Measurements from ENCODE around the gene KLHL3. TPM values are rescaled to one million over a fixed set of nuclear protein-coding genes. Genes with fewer than 3 reads are reported as not detected.

The KLHL3 gene
- polyA plus RNA-seq, 1 donor = 4.0 TPM

DNA sequence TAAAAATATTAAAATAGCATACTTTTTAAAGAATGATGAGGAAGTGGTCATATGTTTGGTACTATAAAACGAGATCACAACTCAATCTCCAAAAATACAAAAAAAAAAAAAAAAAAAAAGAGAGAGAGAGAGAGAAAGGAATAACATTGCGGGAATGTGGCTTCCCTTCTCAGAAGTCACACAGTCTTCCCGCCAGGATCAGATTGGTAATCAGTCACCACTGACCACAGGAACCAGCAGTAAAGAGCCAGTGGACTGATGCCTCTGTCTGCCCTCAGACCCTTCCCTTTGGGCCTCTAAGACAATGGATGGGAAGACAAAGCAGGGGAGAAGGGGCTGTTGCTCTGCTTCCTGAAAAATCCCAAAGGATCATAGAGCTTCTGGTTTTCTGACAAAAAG is 104.9 kb downstream of the KLHL3 start:
- DNase-seq = no peak

DNA sequence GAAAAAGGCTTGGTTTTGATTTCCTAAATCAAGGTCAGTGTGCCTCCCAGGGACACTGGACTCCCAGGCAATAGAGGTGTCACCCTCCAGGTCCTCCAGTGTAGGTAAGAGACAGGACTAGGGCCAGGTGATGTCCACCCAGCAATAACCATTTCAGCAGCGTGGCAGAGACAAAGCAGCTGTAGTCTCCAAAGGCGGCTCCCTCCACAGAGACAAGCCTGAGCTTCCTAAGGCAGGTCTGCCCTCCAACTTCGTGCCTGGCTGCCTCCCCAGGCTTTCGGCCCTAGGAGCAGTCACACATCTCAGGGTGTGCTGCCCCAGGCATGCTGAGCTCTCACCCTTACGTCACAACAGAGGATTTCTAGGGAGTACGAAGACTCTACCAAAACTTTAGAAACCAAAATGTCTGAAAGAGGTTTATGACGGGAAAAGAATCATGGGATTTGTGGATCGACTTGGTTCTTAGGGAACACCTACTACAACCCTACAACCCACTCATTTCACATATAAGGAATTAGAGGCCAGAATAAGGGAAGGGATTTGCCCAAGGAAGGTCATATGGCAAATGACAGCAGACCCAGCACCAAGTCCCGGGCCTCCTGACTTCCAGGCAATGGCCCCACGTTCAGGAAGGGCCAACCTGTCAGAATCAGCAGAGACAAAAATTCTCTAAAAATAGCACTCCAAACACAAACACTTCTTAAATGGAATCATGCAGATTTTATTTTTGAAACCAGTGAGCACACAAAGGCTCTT is 105.5 kb downstream of the KLHL3 start:
- DNase-seq = no peak

DNA sequence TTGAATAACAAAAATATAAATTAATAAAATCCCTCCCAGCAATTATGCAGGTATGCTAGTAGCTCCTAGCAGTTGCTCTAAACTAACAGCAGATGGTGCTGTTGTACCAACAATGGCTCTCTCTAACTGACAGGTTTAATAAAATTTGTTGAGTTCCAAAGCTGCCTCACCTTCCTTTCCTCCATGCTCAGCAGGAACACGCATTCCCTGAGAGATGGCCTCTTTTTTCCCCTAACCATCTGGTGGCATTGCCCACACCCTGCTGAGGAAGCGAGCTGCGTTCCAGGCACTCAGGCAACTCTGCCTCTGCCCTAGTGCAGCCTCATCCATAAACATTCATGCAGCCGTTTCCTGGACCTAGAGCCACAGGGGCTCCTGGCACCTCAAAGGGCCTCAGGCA is 106.2 kb downstream of the KLHL3 start:
- peak; percentile 28 for DNase-seq

DNA sequence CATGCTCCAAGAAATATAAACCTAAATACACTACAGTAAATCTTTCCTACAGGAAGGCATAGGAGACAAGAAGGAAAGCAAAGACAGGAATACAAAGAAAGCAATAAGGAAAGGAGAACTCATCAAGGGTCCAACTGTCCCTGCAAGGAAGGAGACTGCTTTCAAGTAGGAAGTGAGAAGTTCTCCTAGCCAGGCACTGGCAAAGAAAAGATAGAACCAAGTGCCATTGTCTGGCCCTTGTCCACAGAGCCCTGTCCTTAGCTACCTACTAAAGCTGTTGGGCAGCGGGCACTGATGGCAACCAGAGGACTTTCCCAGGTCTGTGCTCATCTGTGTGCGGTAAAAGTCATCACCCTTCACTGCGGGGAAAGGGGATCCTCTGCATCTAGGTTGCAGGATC is 108.2 kb downstream of the KLHL3 start:
- DNase-seq = no peak

DNA sequence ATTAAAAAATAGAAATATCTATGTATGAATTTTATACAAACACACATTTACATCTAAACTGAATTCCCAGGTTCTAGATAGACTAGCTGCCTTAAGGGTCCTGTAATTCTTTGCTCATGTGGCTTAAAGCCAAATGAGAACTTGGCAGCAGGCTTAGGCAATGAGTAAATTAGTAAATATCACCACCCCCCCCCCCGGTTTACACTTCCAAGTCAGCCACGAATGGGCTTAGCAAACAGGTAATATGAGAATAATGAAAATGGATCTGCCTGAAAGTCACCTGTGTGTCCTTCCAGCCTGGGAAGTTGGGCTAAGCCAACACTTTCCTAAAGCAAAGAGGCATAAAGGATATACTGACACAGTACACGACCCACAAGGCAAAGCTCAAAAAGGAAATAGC is 108.6 kb downstream of the KLHL3 start:
- no peak for DNase-seq

DNA sequence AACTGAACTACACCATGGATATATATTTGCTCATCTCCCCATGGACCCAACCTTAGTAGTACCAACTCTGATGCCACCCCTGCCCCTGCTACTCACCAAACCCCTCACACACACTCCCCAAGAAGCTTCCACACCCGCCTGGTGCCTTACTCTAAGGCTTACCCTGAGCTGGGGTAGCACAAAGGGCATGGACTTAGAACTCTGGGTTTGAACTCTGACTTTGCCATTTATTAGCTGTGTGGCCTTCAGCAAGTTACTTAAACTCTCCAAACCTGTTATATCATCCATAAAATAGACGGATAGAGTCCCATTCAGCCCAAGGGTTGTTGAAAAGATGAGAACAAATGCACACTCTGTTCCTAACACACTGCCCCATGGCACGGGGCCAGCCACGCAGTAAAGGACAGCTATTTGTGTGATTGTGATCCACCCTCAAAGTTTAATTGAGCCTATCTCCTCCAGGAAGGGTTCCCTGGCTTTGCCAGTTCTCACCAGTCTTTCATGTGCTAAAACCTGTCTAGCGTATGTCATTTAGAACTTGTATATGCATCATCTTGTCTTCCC is 111.0 kb downstream of the KLHL3 start:
- DNase-seq = no peak

GRCh38 chr5:137622850-137623249 is 113.0 kb downstream of the KLHL3 start:
- DNase-seq = peak; percentile 18

DNA sequence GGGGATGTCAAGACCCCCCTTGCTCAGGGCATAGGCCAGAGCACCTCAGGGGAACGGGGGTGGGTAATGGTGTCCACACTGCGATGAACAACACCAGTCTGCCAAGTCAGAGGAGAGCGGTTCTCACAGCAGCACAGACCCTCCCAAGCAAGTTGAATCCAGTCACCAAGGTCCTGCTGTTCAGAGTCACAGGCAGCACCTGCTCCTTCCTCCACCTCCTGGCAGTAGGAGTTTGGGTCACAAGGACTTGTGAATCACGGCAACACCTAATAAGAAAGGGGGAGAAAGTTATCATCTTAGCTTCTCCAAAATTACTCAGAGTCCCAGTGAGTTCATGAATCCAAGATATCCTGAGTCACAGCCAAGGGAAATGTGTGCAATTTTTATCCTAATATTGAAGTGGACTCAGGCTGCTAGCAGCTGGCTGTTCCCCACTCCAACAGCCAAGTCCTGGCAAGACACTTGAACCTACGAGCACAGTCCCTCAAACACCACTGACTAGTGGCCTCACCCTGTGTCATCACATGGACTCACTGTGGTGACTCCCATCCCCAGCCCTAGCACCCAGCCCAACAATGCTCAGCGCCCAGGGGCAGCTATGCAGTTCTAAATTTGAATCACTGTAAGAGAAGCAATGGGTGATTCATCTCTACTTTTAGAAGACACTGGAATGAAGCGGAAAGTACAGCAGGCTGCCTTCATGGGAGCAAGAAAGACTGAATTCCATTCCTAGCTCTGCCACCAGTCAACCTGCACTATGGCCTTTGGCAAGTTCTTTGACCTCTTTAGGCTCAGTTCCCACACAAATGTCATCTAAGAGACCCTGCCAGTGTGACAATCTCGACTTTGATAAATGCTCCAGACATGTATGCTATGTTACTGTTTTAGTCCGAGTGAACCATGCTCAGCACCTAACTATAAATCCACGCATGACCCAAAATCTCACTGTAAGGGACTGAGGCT is 113.7 kb downstream of the KLHL3 start:
- DNase-seq = no peak

- DNase-seq = no peak
Measured at GRCh38 chr5:137621306-137621705, 114.6 kb downstream of the KLHL3 start.

DNA sequence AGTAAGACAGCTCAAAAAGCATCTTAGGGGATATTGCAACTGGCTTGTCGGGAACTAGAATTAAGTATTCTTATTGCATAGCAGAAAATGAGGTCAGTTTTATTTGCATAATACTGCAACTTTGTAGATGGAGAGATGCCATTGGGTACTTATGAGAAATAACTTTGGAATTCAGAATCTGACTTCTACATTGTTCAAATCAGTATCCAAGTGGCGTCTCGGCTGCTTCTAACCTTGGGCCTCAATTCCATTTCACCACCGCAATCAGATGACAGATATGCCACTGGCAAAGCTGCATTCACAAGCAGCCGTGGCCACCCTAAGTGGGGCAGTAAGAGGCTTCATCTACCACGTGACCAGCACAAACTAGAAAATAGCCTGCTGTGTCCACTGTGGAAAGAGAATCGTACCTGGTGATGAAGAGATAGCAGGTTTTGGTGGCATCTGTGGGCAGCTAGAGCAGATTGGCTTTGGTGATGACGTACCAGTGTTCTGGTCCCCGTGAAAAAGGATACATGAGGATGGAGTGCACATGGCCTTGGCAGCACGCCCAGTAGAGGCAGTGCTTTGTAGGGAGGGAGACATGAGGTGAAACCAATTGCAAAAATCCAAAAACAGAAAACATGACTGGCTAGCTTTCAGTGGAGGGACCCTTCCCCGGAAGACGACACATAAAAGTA is 116.6 kb downstream of the KLHL3 start:
- peak; percentile 23 for DNase-seq

DNA sequence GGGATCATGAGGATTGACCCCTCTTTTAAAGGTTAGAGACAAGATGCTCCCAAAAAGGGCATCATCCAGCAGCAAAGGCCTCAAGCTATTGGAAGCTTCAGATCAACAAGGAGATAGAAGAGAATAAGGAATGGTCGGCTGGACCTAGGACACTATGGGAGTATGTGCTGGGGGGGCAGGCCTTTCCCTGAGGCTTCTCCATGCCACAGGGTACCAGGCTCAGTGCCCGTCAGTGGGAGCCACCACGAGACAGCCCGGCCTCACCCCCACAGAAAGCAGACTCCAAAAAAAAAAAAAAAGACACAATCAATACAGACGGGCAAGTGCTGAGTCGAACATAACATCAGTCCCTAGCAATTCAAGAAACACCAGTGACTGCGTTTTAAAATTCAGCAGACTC is 117.4 kb downstream of the KLHL3 start:
- DNase-seq = no peak

DNA sequence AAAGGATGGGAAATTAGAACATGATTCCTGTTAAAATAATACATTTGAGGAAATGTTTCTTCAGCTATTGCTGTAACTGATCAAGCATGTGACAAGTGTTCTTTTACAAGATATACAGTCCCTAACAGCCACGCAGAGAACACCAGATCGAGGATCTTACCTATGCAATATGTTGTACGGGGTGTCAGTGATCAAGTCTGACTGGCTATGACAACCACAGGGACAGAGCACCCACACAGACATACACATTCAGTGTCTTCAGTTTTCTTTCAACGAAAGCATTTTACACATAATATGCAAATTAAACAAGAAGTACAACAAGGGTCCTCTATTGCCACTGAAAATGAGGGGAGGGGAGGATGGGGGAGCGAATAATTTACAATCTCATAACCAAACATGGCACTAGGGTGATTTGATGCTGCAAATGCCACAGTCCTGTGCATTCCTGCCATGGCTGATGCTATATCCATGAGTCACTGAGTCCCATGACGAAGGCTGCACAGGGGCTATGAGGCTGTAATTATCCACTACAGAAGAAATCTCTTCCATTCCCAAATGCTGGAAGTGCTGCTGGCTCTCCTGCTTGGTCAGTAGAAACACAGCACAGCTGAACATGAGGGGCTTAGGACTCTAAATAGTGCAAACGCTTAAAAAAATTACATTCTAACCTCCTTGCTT is 118.2 kb downstream of the KLHL3 start:
- no peak for DNase-seq

DNA sequence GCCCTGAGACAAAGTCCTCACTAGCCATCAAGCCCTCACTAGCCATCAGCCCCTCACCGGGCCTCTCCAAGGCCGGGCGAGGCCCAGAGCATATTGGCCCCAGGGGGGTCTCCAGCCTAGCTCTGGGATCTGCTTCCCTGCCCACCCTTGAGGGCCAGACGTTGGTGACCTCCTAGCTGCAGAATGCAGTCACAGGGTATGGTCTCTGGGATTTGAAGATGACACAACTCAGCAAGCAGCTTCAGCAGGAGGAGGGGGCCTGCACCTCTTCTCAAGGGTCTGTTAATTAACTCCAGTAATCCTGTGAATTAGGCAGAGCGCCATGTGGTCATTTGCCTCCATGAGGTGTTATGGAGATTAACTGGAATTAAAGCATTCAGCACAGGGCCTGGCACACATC is 119.8 kb downstream of the KLHL3 start:
- no peak for DNase-seq

GRCh38 chr5:137615171-137615775 is 120.6 kb downstream of the KLHL3 start:
- DNase-seq = no peak

GRCh38 chr5:137613554-137614265 is 122.2 kb downstream of the KLHL3 start:
- DNase-seq = no peak

DNA sequence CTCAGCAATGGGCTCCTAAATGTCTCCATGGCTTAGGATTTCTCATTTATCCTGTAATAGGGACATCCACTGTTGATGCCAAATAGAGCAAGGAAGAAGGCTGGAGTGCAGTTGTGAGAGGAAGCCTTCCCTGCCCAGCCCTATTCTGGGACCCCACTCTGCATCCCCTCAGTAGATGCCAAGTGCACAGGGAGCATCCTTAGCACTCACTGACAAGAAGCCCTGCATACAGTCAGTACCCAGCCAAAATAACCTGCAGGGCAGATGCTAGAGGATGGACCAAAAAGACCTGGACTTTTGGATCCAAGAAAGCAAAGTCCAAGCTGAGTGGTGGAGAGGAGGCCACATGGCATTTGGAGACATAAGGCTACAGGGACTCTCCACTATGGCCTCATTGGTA is 123.3 kb downstream of the KLHL3 start:
- no peak for DNase-seq

DNA sequence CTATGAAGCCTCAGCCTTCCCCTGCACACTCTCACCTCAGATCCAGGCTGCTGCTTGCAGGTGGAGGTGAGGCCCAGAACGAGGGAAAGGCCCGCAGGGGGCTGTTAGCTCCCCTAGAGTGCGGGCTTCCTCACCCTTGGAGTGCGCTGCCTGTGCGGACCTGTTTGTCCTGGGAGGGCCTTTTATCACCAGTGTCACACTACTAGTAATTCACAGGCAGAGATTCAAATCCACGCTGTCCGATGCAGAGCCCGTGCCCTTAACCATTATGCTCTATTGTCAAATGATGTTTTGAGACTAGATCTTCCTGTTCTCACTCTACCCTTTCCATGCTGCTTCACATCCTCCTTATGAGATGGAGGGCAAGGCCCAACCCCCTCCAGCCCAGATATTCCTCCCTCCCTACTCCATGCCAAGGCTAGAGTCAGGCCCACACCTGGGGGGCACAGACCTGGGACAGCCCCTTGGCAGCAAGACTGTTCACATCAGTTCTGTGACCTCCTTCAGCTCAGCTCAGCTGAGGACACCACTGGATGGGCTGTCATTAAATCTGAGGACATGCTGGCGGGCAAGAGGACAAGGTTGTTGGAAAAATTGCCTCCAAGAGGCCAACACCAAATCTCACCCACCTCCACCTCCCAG is 124.0 kb downstream of the KLHL3 start:
- DNase-seq = no peak

DNA sequence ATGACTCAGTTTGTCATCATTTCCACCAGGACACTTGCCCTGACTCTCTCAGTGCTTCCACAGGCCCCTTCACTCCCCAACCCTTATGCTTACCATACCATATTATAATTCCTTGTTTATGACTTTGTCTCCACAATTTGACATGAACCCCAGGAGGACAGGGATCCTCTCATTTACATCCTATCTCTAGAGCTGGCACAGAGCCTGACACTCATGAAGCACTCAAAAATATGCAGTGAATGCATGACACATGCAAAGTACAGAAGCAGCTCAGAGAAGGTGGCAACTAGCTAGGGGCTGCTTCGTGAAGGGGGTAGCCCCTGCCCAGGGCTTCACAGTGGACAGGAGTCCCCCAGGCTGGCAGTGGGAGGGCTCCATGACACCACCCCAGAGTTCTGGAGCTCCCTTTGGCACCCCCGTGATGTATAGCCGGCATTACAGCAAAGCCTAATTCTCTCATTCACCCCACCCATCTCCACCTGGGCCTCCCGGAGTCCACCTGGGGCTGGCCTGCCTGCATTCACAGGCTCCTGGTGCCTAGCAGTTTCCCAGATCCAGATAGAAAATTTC is 124.8 kb downstream of the KLHL3 start:
- no peak for DNase-seq

- DNase-seq = no peak
Measured at GRCh38 chr5:137610598-137610997, 125.3 kb downstream of the KLHL3 start.

GRCh38 chr5:137609127-137609526 is 126.8 kb downstream of the KLHL3 start:
- DNase-seq = no peak
